Lower leg skin (tissue), 4 donors: ENCODE data around the gene TMEM97. TPM values are rescaled to one million over a fixed set of nuclear protein-coding genes. Genes with fewer than 3 reads are reported as not detected.

Source experiments
- DNase-seq, 2 donors: peaks; one replicate each; pipeline ENCODE4 v3.0.0-alpha.2; 2019; ENCODE audit warnings: low spot score in 2 of 2
- H3K4me3 ChIP-seq: fragments of 200-600 bp; sonication (generic); 2 replicates; pipeline ENCODE4 v1.5.1; 2017; ENCODE audit warnings: mild to moderate bottlenecking, low read depth; ENCODE audit not compliant: poor library complexity, severe bottlenecking
- POLR2A ChIP-seq, 2 donors: fragments of 450-650 bp; IDR thresholded peaks; one replicate each; pipeline ENCODE4 v1.6.1; 2016 to 2017; ENCODE audit warnings: antibody characterized with exemption in 2 of 2, mild to moderate bottlenecking in 1 of 2, moderate library complexity in 1 of 2
- WGBS, 2 donors: methylation state at CpG; one replicate each; pipeline ENCODE4 v1.1.5; 2018; 5-methylcytosine and 5-hydroxymethylcytosine counted together
- intact Hi-C: fragments of 100-400 bp; cut with DNase I; formaldehyde crosslinking; loops from one replicate; pipeline ENCODE4 v1.15.0; 2023; ENCODE audit warnings: low total_unique reads
- total RNA-seq, 4 donors: library from RNA; depleted of rRNA; stranded (reverse); fragments of >200 nt; gene quantifications; one replicate each; pipeline ENCODE4 v1.1.0, GENCODE V29; 2016
- TF ChIP-seq, protein P1 (sequence below), 3 donors: fragments of 450-650 bp; IDR thresholded peaks; one replicate each; pipeline ENCODE4 v1.5.1; 2016; ENCODE audit warnings: antibody characterized with exemption in 3 of 3, mild to moderate bottlenecking in 3 of 3, moderate library complexity in 2 of 3

The TMEM97 gene
- total RNA-seq, 4 donors from 2014 or later: 5.7 to 18.6 (median 10.4) TPM

DNA sequence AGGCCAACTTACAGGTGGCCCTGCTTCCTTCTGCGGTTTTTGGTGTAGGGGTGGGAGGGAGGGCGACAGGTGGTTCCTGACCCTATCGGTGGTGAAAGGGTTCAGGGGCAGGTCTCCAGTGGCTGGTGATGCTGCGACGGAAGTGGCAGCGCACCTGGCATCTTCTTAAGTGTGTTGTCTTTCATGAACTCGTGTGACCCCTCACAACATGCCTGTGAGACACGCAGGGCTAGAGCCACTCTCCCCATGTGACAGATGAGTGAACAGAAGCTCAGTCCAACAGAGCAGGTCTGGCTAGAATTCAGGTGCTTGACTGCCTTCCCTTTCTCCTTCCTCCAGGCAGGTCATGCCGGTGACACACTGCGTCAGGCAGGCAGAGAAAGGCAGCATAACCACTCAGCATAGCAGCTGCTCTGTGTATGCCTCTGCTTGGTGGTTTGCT is 24.5 kb downstream of the TMEM97 start:
- H3K4me3 ChIP-seq: no peak overlapping the region
- intact Hi-C loops: no loop called here
- WGBS, 2 donors: 69 to 77% methylated on average over 8 to 10 of the region's 10 CpGs
- TF ChIP-seq POLR2A (IDR thresholded peaks at IDR 0.05): no peak
- TF ChIP-seq, protein P1, sequence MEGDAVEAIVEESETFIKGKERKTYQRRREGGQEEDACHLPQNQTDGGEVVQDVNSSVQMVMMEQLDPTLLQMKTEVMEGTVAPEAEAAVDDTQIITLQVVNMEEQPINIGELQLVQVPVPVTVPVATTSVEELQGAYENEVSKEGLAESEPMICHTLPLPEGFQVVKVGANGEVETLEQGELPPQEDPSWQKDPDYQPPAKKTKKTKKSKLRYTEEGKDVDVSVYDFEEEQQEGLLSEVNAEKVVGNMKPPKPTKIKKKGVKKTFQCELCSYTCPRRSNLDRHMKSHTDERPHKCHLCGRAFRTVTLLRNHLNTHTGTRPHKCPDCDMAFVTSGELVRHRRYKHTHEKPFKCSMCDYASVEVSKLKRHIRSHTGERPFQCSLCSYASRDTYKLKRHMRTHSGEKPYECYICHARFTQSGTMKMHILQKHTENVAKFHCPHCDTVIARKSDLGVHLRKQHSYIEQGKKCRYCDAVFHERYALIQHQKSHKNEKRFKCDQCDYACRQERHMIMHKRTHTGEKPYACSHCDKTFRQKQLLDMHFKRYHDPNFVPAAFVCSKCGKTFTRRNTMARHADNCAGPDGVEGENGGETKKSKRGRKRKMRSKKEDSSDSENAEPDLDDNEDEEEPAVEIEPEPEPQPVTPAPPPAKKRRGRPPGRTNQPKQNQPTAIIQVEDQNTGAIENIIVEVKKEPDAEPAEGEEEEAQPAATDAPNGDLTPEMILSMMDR (IDR thresholded peaks at IDR 0.05): no peak
- no peak for DNase-seq

DNA sequence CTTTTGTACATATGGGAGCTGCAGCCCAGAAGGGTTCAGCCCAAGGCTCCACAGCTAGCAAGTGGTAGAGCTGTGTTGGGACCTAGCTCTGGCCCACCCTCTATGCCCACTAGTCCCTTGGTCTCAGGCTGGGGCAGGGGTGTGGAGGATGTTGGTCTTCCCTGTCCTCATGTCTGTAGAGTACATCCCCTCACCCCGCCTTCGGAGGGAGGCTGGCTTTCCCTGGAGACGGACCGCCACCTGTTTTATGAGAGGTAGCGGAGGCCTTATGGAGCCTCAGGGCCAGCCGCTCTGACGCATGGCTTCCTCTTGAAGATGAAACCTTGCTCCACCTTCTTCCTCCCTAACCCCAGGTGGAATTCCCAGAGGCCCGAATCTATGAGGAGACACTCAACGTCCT is 25.0 kb downstream of the TMEM97 start:
- intact Hi-C loops: no loop called here
- TF ChIP-seq, protein P1 (IDR thresholded peaks at IDR 0.05): no peak
- no peak for TF ChIP-seq POLR2A (IDR thresholded peaks at IDR 0.05)
- DNase-seq: no peak
- H3K4me3 ChIP-seq: no peak overlapping the region
- WGBS, 2 donors: 74 to 84% methylated on average over 4 to 9 of the region's 9 CpGs

DNA sequence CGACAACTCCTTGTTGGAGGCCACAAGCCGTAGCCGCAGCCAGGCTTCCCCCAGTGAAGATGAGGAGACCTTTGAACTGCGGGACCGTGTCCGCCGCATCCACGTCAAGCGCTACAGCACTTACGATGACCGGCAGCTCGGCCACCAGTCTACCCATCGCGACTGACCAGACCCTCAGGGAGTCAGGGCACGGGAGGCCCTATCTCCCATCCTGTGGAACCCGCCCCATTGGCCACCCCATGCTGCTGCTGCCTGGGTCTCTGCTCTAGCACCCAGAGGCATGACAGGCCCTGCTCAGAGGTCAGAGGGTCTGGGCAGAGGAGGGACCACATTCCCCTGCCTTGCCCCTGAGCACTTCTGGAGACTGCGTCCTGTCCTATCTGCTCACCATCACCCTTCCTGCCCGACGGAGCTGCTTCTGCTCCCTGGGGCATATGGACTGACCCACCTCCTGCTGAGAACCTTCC is 25.5 kb downstream of the TMEM97 start:
- 89 to 96% methylated on average over 16 to 19 of the region's 19 CpGs for WGBS, 2 donors
- intact Hi-C loops: no loop called here
- no peak for DNase-seq
- H3K4me3 ChIP-seq: no peak overlapping the region
- TF ChIP-seq, protein P1 (IDR thresholded peaks at IDR 0.05): no peak
- no peak for TF ChIP-seq POLR2A (IDR thresholded peaks at IDR 0.05)

DNA sequence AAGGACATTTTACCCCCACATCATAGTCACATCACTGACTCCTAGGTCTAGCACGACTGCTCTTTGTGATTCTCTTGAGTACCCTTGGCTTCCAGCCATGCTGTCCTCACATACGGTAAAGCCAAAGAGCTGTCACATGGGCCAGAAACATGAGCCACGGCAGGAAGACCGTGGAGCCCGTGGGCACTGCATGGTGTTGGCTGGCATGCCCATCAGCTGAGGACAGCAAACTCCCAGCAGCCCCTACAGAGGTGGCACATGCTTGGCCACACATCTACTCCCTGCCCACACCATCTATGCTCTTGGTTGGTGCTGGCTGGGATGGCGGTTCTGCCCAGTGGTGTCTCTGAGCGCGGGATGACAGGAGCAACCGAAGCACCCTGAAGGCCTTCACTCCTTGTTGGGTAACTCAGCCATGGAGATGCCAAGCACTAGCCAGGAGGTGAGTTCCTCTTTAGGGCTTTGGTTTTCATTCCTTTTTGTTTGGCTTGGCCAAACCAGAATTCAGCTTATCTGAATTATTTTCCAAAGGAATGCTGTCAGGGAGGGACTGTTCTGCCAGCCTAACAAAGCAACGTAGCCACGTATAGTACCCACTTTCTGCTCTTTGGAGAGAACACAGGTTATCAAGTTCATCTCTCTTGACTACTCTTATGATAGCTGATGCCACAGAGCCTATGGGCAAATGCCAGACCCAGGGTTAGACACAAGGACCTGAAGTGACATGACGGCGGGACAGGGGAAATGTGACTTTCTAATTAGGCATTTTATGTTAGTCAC is 26.6 kb downstream of the TMEM97 start:
- DNase-seq: no peak
- intact Hi-C loops: no loop called here
- WGBS, 2 donors: 64 to 67% methylated on average over 13 of the region's 13 CpGs
- H3K4me3 ChIP-seq: no peak overlapping the region
- no peak for TF ChIP-seq POLR2A (IDR thresholded peaks at IDR 0.05)
- TF ChIP-seq, protein P1 (IDR thresholded peaks at IDR 0.05): no peak

DNA sequence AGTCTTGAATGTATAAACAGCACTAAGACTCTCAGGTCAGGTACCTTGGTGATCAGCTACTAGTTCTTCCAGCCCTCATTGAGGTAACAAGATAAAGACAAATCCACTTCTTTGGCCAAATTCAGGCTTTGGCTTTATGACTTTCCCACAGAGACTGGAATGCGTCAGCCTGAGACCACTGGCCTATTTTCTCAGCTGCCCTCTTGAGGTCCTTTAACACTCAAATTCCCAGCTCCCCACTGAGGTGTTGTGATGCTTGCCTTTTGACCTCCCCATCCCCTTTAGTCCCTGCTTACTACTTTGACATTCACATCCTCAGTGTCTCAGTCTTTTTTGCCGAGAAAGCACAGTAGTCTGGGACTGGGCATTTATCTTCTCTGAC is 27.2 kb downstream of the TMEM97 start:
- no peak for TF ChIP-seq POLR2A (IDR thresholded peaks at IDR 0.05)
- TF ChIP-seq, protein P1 (IDR thresholded peaks at IDR 0.05): no peak
- intact Hi-C loops: no loop called here

More for the DNA sequence above, 27.2 kb downstream of the TMEM97 start:
- no peak for DNase-seq
- no peak overlapping the region for H3K4me3 ChIP-seq
- WGBS, 2 donors: 83 to 88% methylated on average over 2 of the region's 2 CpGs
